ENCODE data around the gene GPR162.

The GPR162 gene

GRCh38 chr12:6792522-6793201 is 29.0 kb upstream of the GPR162 start:
- Histone ChIP-seq H3K27ac (ENCODE audit: low read length) (no peak overlapping the region), H3K9me2 (replicated peaks; ENCODE audit: insufficient read depth, low read length) (no peaks in the 10 kb centered on the region), H3K9me3 (replicated peaks; ENCODE audit: insufficient read depth, low read length) (no peaks in the 10 kb centered on the region), H3K4me3 (ENCODE audit: low read length) (no peak overlapping the region), H2AFZ (ENCODE audit: low read length) (no peak overlapping the region), H3K9ac (ENCODE audit: low read length) (no peak overlapping the region), H3K79me2 (ENCODE audit: low read length) (no peaks in the 10 kb centered on the region), H3K36me3 (replicated peaks; ENCODE audit: insufficient read depth, low read length) (no peaks in the 10 kb centered on the region), H4K20me1 (ENCODE audit: insufficient read depth, low read length) (no peaks in the 10 kb centered on the region), H3K4me1 (ENCODE audit: low read length) (no peaks in the 10 kb centered on the region), H3K27me3 (replicated peaks; ENCODE audit: insufficient read depth, low read length) (no peaks in the 10 kb centered on the region), H3F3A (ENCODE audit: insufficient read depth, low read length) (no peaks in the 10 kb centered on the region), H3K4me2 (ENCODE audit: low read depth, low read length) (no peak overlapping the region)
- DNase-seq: no peak
- TF ChIP-seq CTCF (IDR thresholded peaks at IDR 0.05; ENCODE audit: low read length): no peak
- TF ChIP-seq EZH2 (optimal IDR thresholded peaks at IDR 0.05; ENCODE audit: low read depth, low read length): no peak
- no peak for TF ChIP-seq EZH2phosphoT487 (IDR thresholded peaks at IDR 0.05; ENCODE audit: low read length)

- Histone ChIP-seq H3K27me3 (replicated peaks; ENCODE audit: insufficient read depth, low read length) (no peaks in the 10 kb centered on the region), H3F3A (ENCODE audit: insufficient read depth, low read length) (no peaks in the 10 kb centered on the region), H3K36me3 (replicated peaks; ENCODE audit: insufficient read depth, low read length) (no peaks in the 10 kb centered on the region), H4K20me1 (ENCODE audit: insufficient read depth, low read length) (no peaks in the 10 kb centered on the region), H3K4me1 (ENCODE audit: low read length) (no peaks in the 10 kb centered on the region), H3K9me2 (replicated peaks; ENCODE audit: insufficient read depth, low read length) (no peaks in the 10 kb centered on the region), H2AFZ (ENCODE audit: low read length) (no peak overlapping the region), H3K9me3 (replicated peaks; ENCODE audit: insufficient read depth, low read length) (no peaks in the 10 kb centered on the region), H3K4me2 (ENCODE audit: low read depth, low read length) (no peak overlapping the region), H3K9ac (ENCODE audit: low read length) (no peak overlapping the region), H3K4me3 (ENCODE audit: low read length) (no peak overlapping the region), H3K79me2 (ENCODE audit: low read length) (no peaks in the 10 kb centered on the region), H3K27ac (ENCODE audit: low read length) (no peak overlapping the region)
- DNase-seq: no peak
- no peak for TF ChIP-seq EZH2phosphoT487 (IDR thresholded peaks at IDR 0.05; ENCODE audit: low read length)
- TF ChIP-seq CTCF (IDR thresholded peaks at IDR 0.05; ENCODE audit: low read length): no peak
- TF ChIP-seq EZH2 (optimal IDR thresholded peaks at IDR 0.05; ENCODE audit: low read depth, low read length): no peak
Observed at GRCh38 chr12:6795088-6795487, 26.5 kb upstream of the GPR162 start.

- Histone ChIP-seq H2AFZ (ENCODE audit: low read length) (no peak overlapping the region), H3K4me3 (ENCODE audit: low read length) (no peak overlapping the region), H3K36me3 (replicated peaks; ENCODE audit: insufficient read depth, low read length) (no peaks in the 10 kb centered on the region), H3K27me3 (replicated peaks; ENCODE audit: insufficient read depth, low read length) (no peaks in the 10 kb centered on the region), H3K9me3 (replicated peaks; ENCODE audit: insufficient read depth, low read length) (no peaks in the 10 kb centered on the region), H3F3A (ENCODE audit: insufficient read depth, low read length) (no peaks in the 10 kb centered on the region), H3K9ac (ENCODE audit: low read length) (no peak overlapping the region), H3K27ac (ENCODE audit: low read length) (no peak overlapping the region), H3K4me1 (ENCODE audit: low read length) (no peaks in the 10 kb centered on the region), H4K20me1 (ENCODE audit: insufficient read depth, low read length) (no peaks in the 10 kb centered on the region), H3K9me2 (replicated peaks; ENCODE audit: insufficient read depth, low read length) (no peaks in the 10 kb centered on the region), H3K79me2 (ENCODE audit: low read length) (no peaks in the 10 kb centered on the region), H3K4me2 (ENCODE audit: low read depth, low read length) (no peak overlapping the region)
- no peak for TF ChIP-seq EZH2phosphoT487 (IDR thresholded peaks at IDR 0.05; ENCODE audit: low read length)
- TF ChIP-seq CTCF (IDR thresholded peaks at IDR 0.05; ENCODE audit: low read length): no peak
- TF ChIP-seq EZH2 (optimal IDR thresholded peaks at IDR 0.05; ENCODE audit: low read depth, low read length): no peak
- DNase-seq: no peak
Observed at GRCh38 chr12:6796576-6796975, 25.0 kb upstream of the GPR162 start.

All from MM.1S (cell line).